ENCODE data around the gene MACROD2. TPM values are rescaled to one million over a fixed set of nuclear protein-coding genes. Genes with fewer than 3 reads are reported as not detected.

The MACROD2 gene
- total RNA-seq, 6 experiments from 2014 or later, result 0.05 to 0.57 (median 0.11) TPM; not detected in 1

- H3K27ac Mint-ChIP-seq, result no peak overlapping the region
- no peak overlapping the region for H3K4me3 Mint-ChIP-seq
- H3K27me3 Mint-ChIP-seq (ENCODE audit: insufficient read depth), result no peaks in the 10 kb centered on the region
- no peak for TF ChIP-seq CTCF (IDR thresholded peaks at IDR 0.05)
- no peaks in the 10 kb centered on the region for H3K36me3 Mint-ChIP-seq (ENCODE audit: low read depth)
- no peaks in the 10 kb centered on the region for H3K4me1 Mint-ChIP-seq (ENCODE audit: low read depth)
- no peak for DNase-seq
- H3K9me3 Mint-ChIP-seq, result peaks cover 37% of the 10 kb centered on the region
Measured at GRCh38 chr20:14666696-14667095, 671.4 kb downstream of the MACROD2 start.

- Mint-ChIP-seq H3K36me3 (ENCODE audit: low read depth) (no peaks in the 10 kb centered on the region), H3K27me3 (ENCODE audit: insufficient read depth) (no peaks in the 10 kb centered on the region), H3K9me3 (peaks cover 32% of the 10 kb centered on the region), H3K4me1 (ENCODE audit: low read depth) (no peaks in the 10 kb centered on the region), H3K4me3 (no peak overlapping the region), H3K27ac (no peak overlapping the region)
- TF ChIP-seq CTCF (IDR thresholded peaks at IDR 0.05), result no peak
- no peak for DNase-seq
Measured at GRCh38 chr20:14667226-14667625, 671.9 kb downstream of the MACROD2 start.

- Mint-ChIP-seq H3K27ac (no peak overlapping the region), H3K4me1 (ENCODE audit: low read depth) (no peaks in the 10 kb centered on the region), H3K4me3 (no peak overlapping the region), H3K36me3 (ENCODE audit: low read depth) (no peaks in the 10 kb centered on the region; the same call in 1 of the 2 replicates), H3K27me3 (ENCODE audit: insufficient read depth) (no peaks in the 10 kb centered on the region), H3K9me3 (peaks cover 37% of the 10 kb centered on the region)
- no peak for DNase-seq
- no peak for TF ChIP-seq CTCF (IDR thresholded peaks at IDR 0.05)
Measured at GRCh38 chr20:14672066-14672465, 676.8 kb downstream of the MACROD2 start.

GRCh38 chr20:14673164-14673563 is 677.8 kb downstream of the MACROD2 start:
- no peak for DNase-seq
- H3K4me1 Mint-ChIP-seq (ENCODE audit: low read depth), result no peaks in the 10 kb centered on the region
- no peaks in the 10 kb centered on the region for H3K27me3 Mint-ChIP-seq (ENCODE audit: insufficient read depth)
- H3K4me3 Mint-ChIP-seq, result no peak overlapping the region
- H3K9me3 Mint-ChIP-seq, result peaks cover 40% of the 10 kb centered on the region
- TF ChIP-seq CTCF (IDR thresholded peaks at IDR 0.05), result no peak
- H3K27ac Mint-ChIP-seq, result no peak overlapping the region
- H3K36me3 Mint-ChIP-seq (ENCODE audit: low read depth), result no peaks in the 10 kb centered on the region; the same call in 1 of the 2 replicates

GRCh38 chr20:14677455-14677854 is 682.1 kb downstream of the MACROD2 start:
- Mint-ChIP-seq H3K36me3 (ENCODE audit: low read depth) (no peaks in the 10 kb centered on the region; the same call in 1 of the 2 replicates), H3K9me3 (peaks cover 37% of the 10 kb centered on the region), H3K4me1 (ENCODE audit: low read depth) (no peaks in the 10 kb centered on the region), H3K4me3 (no peak overlapping the region), H3K27me3 (ENCODE audit: insufficient read depth) (no peaks in the 10 kb centered on the region; the same call in 1 of the 2 replicates), H3K27ac (no peak overlapping the region)
- DNase-seq, result no peak
- TF ChIP-seq CTCF (IDR thresholded peaks at IDR 0.05), result no peak

GRCh38 chr20:14685183-14685582 is 689.9 kb downstream of the MACROD2 start:
- Mint-ChIP-seq H3K36me3 (ENCODE audit: low read depth) (no peaks in the 10 kb centered on the region), H3K4me1 (ENCODE audit: low read depth) (no peaks in the 10 kb centered on the region), H3K27ac (no peak overlapping the region), H3K9me3 (peaks cover 21% of the 10 kb centered on the region), H3K4me3 (no peak overlapping the region), H3K27me3 (ENCODE audit: insufficient read depth) (no peaks in the 10 kb centered on the region)
- DNase-seq, result no peak
- TF ChIP-seq CTCF (IDR thresholded peaks at IDR 0.05), result no peak
